Lower leg skin (tissue), 4 donors: ENCODE measurements around the gene SMOC1. TPM values are rescaled to one million over a fixed set of nuclear protein-coding genes. Genes with fewer than 3 reads are reported as not detected.

Experiments
- DNase-seq, 2 donors: peaks; one replicate each; pipeline ENCODE4 v3.0.0-alpha.2; 2019; ENCODE audit warnings: low spot score in 2 of 2
- H3K4me3 ChIP-seq: fragments of 200-600 bp; sonication (generic); 2 replicates; pipeline ENCODE4 v1.5.1; 2017; ENCODE audit warnings: mild to moderate bottlenecking, low read depth; ENCODE audit not compliant: poor library complexity, severe bottlenecking
- CTCF ChIP-seq, 3 donors: fragments of 450-650 bp; IDR thresholded peaks; one replicate each; pipeline ENCODE4 v1.5.1; 2016; ENCODE audit warnings: antibody characterized with exemption in 3 of 3, mild to moderate bottlenecking in 3 of 3, moderate library complexity in 2 of 3
- POLR2A ChIP-seq, 2 donors: fragments of 450-650 bp; IDR thresholded peaks; one replicate each; pipeline ENCODE4 v1.6.1; 2016 to 2017; ENCODE audit warnings: antibody characterized with exemption in 2 of 2, mild to moderate bottlenecking in 1 of 2, moderate library complexity in 1 of 2
- WGBS, 2 donors: methylation state at CpG; one replicate each; pipeline ENCODE4 v1.1.5; 2018; 5-methylcytosine and 5-hydroxymethylcytosine counted together
- intact Hi-C: fragments of 100-400 bp; cut with DNase I; formaldehyde crosslinking; loops from one replicate; pipeline ENCODE4 v1.15.0; 2023; ENCODE audit warnings: low total_unique reads
- total RNA-seq, 4 donors: library from RNA; depleted of rRNA; stranded (reverse); fragments of >200 nt; gene quantifications; one replicate each; pipeline ENCODE4 v1.1.0, GENCODE V29; 2016

The SMOC1 gene
- total RNA-seq, 4 donors from 2014 or later: 1.1 to 5.4 (median 1.9) TPM

GRCh38 chr14:69956970-69957369 lies 77.8 kb downstream of the SMOC1 start:
- intact Hi-C loops: no loop called here
- no peak for DNase-seq
- 81 to 90% methylated on average over 3 of the region's 3 CpGs for WGBS, 2 donors
- TF ChIP-seq CTCF (IDR thresholded peaks at IDR 0.05) (no peak), POLR2A (IDR thresholded peaks at IDR 0.05) (no peak)
- no peak overlapping the region for H3K4me3 ChIP-seq

- no peak overlapping the region for H3K4me3 ChIP-seq
- DNase-seq: no peak
- 93 to 98% methylated on average over 1 of the region's 1 CpG for WGBS, 2 donors
- TF ChIP-seq POLR2A (IDR thresholded peaks at IDR 0.05): no peak
- TF ChIP-seq CTCF (IDR thresholded peaks at IDR 0.05): no peak
- intact Hi-C loops: no loop called here
Observed at GRCh38 chr14:69957986-69958385, 78.8 kb downstream of the SMOC1 start.

DNA sequence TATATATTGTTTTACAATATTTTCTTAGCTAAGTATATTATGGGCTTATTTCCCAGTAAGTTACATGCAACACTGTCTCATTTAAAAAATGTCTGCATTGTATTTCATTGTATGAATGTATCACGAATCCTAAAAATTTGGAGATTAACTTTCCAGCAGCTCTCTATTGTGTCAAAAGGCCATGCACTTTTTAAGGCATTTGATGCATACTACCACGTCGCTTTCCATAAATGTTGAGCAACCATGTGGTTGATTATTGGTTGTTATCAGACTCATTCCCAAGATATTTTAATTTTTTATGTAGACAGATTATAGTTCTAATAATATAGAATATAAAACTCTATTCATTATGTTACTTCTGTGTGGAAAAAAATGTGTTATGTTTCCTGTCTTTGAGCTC lies 79.9 kb downstream of the SMOC1 start:
- DNase-seq: no peak
- TF ChIP-seq CTCF (IDR thresholded peaks at IDR 0.05) (no peak), POLR2A (IDR thresholded peaks at IDR 0.05) (no peak)
- intact Hi-C loops: no loop called here
- WGBS, 2 donors: 88 to 89% methylated on average over 3 of the region's 3 CpGs
- no peak overlapping the region for H3K4me3 ChIP-seq

DNA sequence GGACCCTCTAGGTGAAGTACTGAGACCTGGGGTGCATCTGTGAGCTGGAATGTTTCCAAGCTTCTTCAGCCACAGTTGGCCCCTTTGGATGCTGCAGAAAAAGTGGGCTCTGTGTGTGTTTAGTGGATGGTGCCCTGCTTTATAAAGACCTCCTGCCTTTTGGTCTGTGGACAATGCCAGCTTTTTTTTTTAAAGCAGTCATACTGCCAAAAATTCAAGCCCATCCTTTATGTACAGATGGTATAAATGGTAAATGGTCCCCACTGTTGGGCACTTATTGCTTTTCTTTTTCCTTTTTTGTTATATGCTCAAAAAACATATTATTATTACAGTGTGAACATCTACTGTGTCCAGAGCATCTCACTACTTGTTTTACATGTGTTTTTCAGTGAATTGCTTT lies 81.1 kb downstream of the SMOC1 start:
- TF ChIP-seq CTCF (IDR thresholded peaks at IDR 0.05): no peak
- no peak for TF ChIP-seq POLR2A (IDR thresholded peaks at IDR 0.05)
- intact Hi-C loops: no loop called here
- no peak overlapping the region for H3K4me3 ChIP-seq
- DNase-seq: no peak

DNA sequence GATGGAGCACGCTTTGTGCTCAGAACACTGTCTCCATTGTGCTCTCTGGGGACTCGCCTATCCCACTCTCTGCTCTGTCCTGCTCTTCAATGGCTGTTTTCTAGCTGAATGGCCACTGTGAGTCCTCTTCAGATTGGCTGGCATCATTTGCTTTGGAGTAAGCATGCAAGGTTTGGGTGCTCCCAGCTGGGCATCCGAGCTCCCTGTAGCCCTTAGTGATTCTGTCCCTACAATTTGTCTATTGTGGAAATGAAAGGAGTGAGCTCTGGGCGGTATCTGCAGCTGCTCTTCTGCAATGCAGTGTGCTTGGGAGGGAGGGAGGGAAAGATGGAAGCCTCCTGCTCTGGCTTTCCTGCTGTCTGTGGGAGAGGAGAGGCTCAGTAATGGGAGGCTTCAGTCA lies 84.8 kb downstream of the SMOC1 start:
- no peak for TF ChIP-seq POLR2A (IDR thresholded peaks at IDR 0.05)
- TF ChIP-seq CTCF (IDR thresholded peaks at IDR 0.05): no peak
- intact Hi-C loops: no loop called here
- WGBS, 2 donors: 85 to 92% methylated on average over 4 of the region's 4 CpGs
- DNase-seq: peak in 1 of 2 donors; percentile 13
- H3K4me3 ChIP-seq: no peak overlapping the region

GRCh38 chr14:69964841-69965240 lies 85.6 kb downstream of the SMOC1 start:
- TF ChIP-seq CTCF (IDR thresholded peaks at IDR 0.05) (no peak), POLR2A (IDR thresholded peaks at IDR 0.05) (no peak)
- no peak overlapping the region for H3K4me3 ChIP-seq
- 97 to 98% methylated on average over 4 of the region's 4 CpGs for WGBS, 2 donors

More at GRCh38 chr14:69964841-69965240, 85.6 kb downstream of the SMOC1 start:
- intact Hi-C loops: no loop called here
- DNase-seq: no peak
